H1 (cell line): ENCODE measurements around the gene C5orf15. TPM values are rescaled to one million over a fixed set of nuclear protein-coding genes. Genes with fewer than 3 reads are reported as not detected.

Experiments
- CTCF ChIA-PET: fragments of 300-600 bp; sonication (Branson Sonifier 250); formaldehyde crosslinking; loops from one replicate; lab custom pipeline; 2021; ENCODE audit not compliant: partially characterized antibody; lab: Charles Lee
- POLR2A ChIA-PET: fragments of 300-600 bp; sonication (Branson Sonifier 250); formaldehyde crosslinking; loops from one replicate; lab custom pipeline; 2021; ENCODE audit warnings: inconsistent platforms; ENCODE audit not compliant: partially characterized antibody; lab: Charles Lee
- DNase-seq, 2 experiments: peaks; one replicate each; pipeline versions ENCODE4 v3.0.0 to v3.0.0-alpha.2; 2010 to 2022; ENCODE audit warnings: low spot score in 2 of 2, low read depth in 1 of 2, mixed read lengths in 1 of 2
- FAIRE-seq: peaks from 2 replicates; lab custom pipeline; 2011; peaks lifted over from hg19 to GRCh38; lab: Jason Lieb, UNC
- H2AFZ ChIP-seq: 2 replicates; pipeline ENCODE4 v1.8.1; 2012; ENCODE audit warnings: low read length, inconsistent platforms
- H2AK5ac ChIP-seq: 2 replicates; pipeline ENCODE4 v1.6.1; 2013; ENCODE audit warnings: low read depth, low read length
- H2BK120ac ChIP-seq: replicated peaks from 2 replicates; pipeline ENCODE3; 2013; ENCODE audit warnings: low read depth, low read length, inconsistent platforms
- H2BK12ac ChIP-seq: 2 replicates; pipeline ENCODE4 v1.6.1; 2013; ENCODE audit warnings: low read depth, low read length
- H2BK15ac ChIP-seq: 2 replicates; pipeline ENCODE4 v1.6.1; 2013; ENCODE audit warnings: low read length
- H2BK20ac ChIP-seq: 2 replicates; pipeline ENCODE4 v1.6.1; 2013; ENCODE audit warnings: low read length
- H2BK5ac ChIP-seq: 2 replicates; pipeline ENCODE4 v1.6.1; 2013; ENCODE audit warnings: low read depth, low read length
- H3K14ac ChIP-seq: 2 replicates; pipeline ENCODE4 v1.6.1; 2013; ENCODE audit warnings: inconsistent platforms; ENCODE audit not compliant: insufficient read length
- H3K18ac ChIP-seq: 2 replicates; pipeline ENCODE4 v1.6.1; 2013; ENCODE audit warnings: low read length; ENCODE audit errors: extremely low read depth
- H3K23ac ChIP-seq: 2 replicates; pipeline ENCODE4 v1.6.1; 2013; ENCODE audit warnings: inconsistent platforms; ENCODE audit not compliant: insufficient read length
- H3K23me2 ChIP-seq: 2 replicates; pipeline ENCODE4 v1.6.1; 2013; ENCODE audit warnings: low read depth, low read length
- H3K27ac ChIP-seq: 2 replicates; pipeline ENCODE4 v1.6.1; 2011; ENCODE audit warnings: low read depth, low read length, inconsistent platforms
- H3K27me3 ChIP-seq, 4 experiments: replicated peaks in 1 of 4; 1 replicate in 1 of 4; 2 replicates in 3 of 4; pipeline versions ENCODE4 v1.6.1 to v1.8.1; 2011 to 2013; ENCODE audit warnings: low read length in 3 of 4, mild to moderate bottlenecking in 3 of 4, inconsistent platforms in 2 of 4, mixed read lengths in 2 of 4, moderate library complexity in 1 of 4; ENCODE audit not compliant: control insufficient read depth in 3 of 4, insufficient read depth in 3 of 4; ENCODE audit errors: extremely low read depth in 1 of 4
- H3K36me3 ChIP-seq, 4 experiments: 2 replicates each; pipeline versions ENCODE4 v1.6.1 to v1.8.1; 2011 to 2013; ENCODE audit warnings: mild to moderate bottlenecking in 4 of 4, low read length in 3 of 4, moderate library complexity in 2 of 4, control low read depth in 1 of 4, inconsistent platforms in 1 of 4; ENCODE audit not compliant: insufficient read depth in 4 of 4, control insufficient read depth in 2 of 4
- H3K4ac ChIP-seq: replicated peaks from 2 replicates; pipeline ENCODE3; 2013; ENCODE audit warnings: low read length, low read depth, mixed read lengths, inconsistent platforms; ENCODE audit not compliant: insufficient read length
- H3K4me1 ChIP-seq, 4 experiments: replicated peaks in 1 of 4; 1 replicate in 1 of 4; 2 replicates in 3 of 4; pipeline versions ENCODE4 v1.6.1 to v1.8.1; 2011 to 2013; ENCODE audit warnings: low read length in 3 of 4, inconsistent platforms in 2 of 4, mixed read lengths in 1 of 4; ENCODE audit not compliant: insufficient read depth in 4 of 4, control insufficient read depth in 3 of 4
- H3K4me2 ChIP-seq, 2 experiments: 2 replicates each; pipeline versions ENCODE4 v1.6.1 to v1.8.1; 2011 to 2013; ENCODE audit warnings: low read depth in 2 of 2, low read length in 2 of 2, control low read depth in 1 of 2, inconsistent platforms in 1 of 2, mild to moderate bottlenecking in 1 of 2; ENCODE audit not compliant: insufficient read depth in 1 of 2
- H3K4me3 ChIP-seq, 4 experiments: fragments of 200-600, 300-600 bp in 1 of 4; sonication (generic), shearing (Covaris generic), sonication (Bioruptor Twin) in 1 of 4; 2 replicates each; pipeline versions ENCODE4 v1.5.1 to v1.8.1; 2011 to 2016; ENCODE audit warnings: low read length in 4 of 4, low read depth in 3 of 4, control low read depth in 2 of 4, inconsistent platforms in 2 of 4, mild to moderate bottlenecking in 2 of 4, mixed read lengths in 1 of 4, moderate library complexity in 1 of 4; ENCODE audit not compliant: insufficient read depth in 2 of 4; ENCODE audit errors: extremely low read depth in 1 of 4
- H3K56ac ChIP-seq: replicated peaks from 2 replicates; pipeline ENCODE3; 2013; ENCODE audit warnings: low read depth, mild to moderate bottlenecking, mixed read lengths, low read length, inconsistent platforms; ENCODE audit not compliant: insufficient read length
- H3K79me1 ChIP-seq: 2 replicates; pipeline ENCODE4 v1.6.1; 2013; ENCODE audit warnings: low read depth, low read length, control low read depth
- H3K79me2 ChIP-seq, 2 experiments: 2 replicates each; pipeline versions ENCODE4 v1.6.1 to v1.8.1; 2012 to 2013; ENCODE audit warnings: low read length in 2 of 2, mild to moderate bottlenecking in 2 of 2, inconsistent platforms in 1 of 2; ENCODE audit not compliant: insufficient read depth in 2 of 2, control insufficient read depth in 1 of 2
- H3K9ac ChIP-seq, 4 experiments: replicated peaks in 1 of 4; 1 replicate in 1 of 4; 2 replicates in 3 of 4; pipeline versions ENCODE4 v1.6.1 to v1.8.1; 2011 to 2013; ENCODE audit warnings: low read depth in 3 of 4, low read length in 3 of 4, control low read depth in 2 of 4, mild to moderate bottlenecking in 2 of 4, moderate library complexity in 2 of 4, inconsistent platforms in 1 of 4; ENCODE audit errors: extremely low read depth in 1 of 4
- H3K9me3 ChIP-seq, 2 experiments: 2 replicates each; pipeline versions ENCODE4 v1.6.1 to v1.8.1; 2012 to 2013; ENCODE audit warnings: mild to moderate bottlenecking in 2 of 2, moderate library complexity in 2 of 2, control low read depth in 1 of 2, inconsistent platforms in 1 of 2, low read depth in 1 of 2, low read length in 1 of 2, mixed read lengths in 1 of 2; ENCODE audit not compliant: insufficient read depth in 2 of 2
- H4K20me1 ChIP-seq, 2 experiments: replicated peaks in 1 of 2; 2 replicates each; pipeline versions ENCODE3 to v1.8.1; 2011 to 2013; ENCODE audit warnings: inconsistent platforms in 2 of 2, low read length in 2 of 2, mild to moderate bottlenecking in 1 of 2; ENCODE audit not compliant: insufficient read depth in 2 of 2, control insufficient read depth in 1 of 2
- H4K5ac ChIP-seq: 2 replicates; pipeline ENCODE4 v1.6.1; 2013; ENCODE audit warnings: low read length, low read depth, mixed read lengths, inconsistent platforms; ENCODE audit not compliant: insufficient read length
- H4K8ac ChIP-seq: 2 replicates; pipeline ENCODE4 v1.8.0; 2013; ENCODE audit warnings: mild to moderate bottlenecking, moderate library complexity, low read length, inconsistent platforms; ENCODE audit not compliant: insufficient read depth; ENCODE audit errors: extremely low read depth
- H4K91ac ChIP-seq: replicated peaks from 2 replicates; pipeline ENCODE3; 2013; ENCODE audit warnings: low read length, mixed read lengths, inconsistent platforms; ENCODE audit not compliant: insufficient read length
- CTBP2 ChIP-seq: IDR thresholded peaks from 2 replicates; pipeline ENCODE4 v1.7.0; 2011; ENCODE audit warnings: borderline replicate concordance, mild to moderate bottlenecking, moderate library complexity, mixed read lengths, low read length; ENCODE audit not compliant: insufficient read depth, insufficient read length
- GTF2F1 ChIP-seq: IDR thresholded peaks from 2 replicates; pipeline ENCODE4 v1.6.1; 2012; ENCODE audit warnings: low read depth, low read length, improper control_type of control experiment, borderline replicate concordance
- KDM1A ChIP-seq: fragments of 200-600, 300-600 bp; sonication (generic); IDR thresholded peaks from 2 replicates; pipeline ENCODE4 v1.7.1; 2016; ENCODE audit warnings: mild to moderate bottlenecking, low read length, borderline replicate concordance
- NRF1 ChIP-seq: IDR thresholded peaks from 2 replicates; pipeline ENCODE4 v1.6.1; 2011; ENCODE audit warnings: mild to moderate bottlenecking, low read depth, low read length, improper control_type of control experiment
- SP1 ChIP-seq: IDR thresholded peaks from 2 replicates; pipeline ENCODE4 v1.6.1; 2011; ENCODE audit warnings: low read depth, low read length
- SP2 ChIP-seq: IDR thresholded peaks from 2 replicates; pipeline ENCODE4 v1.6.1; 2012; ENCODE audit warnings: mild to moderate bottlenecking, low read length, inconsistent platforms
- TBP ChIP-seq: IDR thresholded peaks from 2 replicates; pipeline ENCODE4 v1.6.1; 2011; ENCODE audit warnings: low read depth, low read length, improper control_type of control experiment
- TCF12 ChIP-seq: IDR thresholded peaks from 2 replicates; pipeline ENCODE4 v1.6.1; 2011; ENCODE audit warnings: low read depth, mild to moderate bottlenecking, low read length
- TEAD4 ChIP-seq: IDR thresholded peaks from 2 replicates; pipeline ENCODE4 v1.6.1; 2012; ENCODE audit warnings: low read depth, low read length, inconsistent platforms, mixed read lengths
- WGBS, 2 experiments: shearing (Covaris generic) in 1 of 2; methylation state at CpG; one replicate each; pipeline versions ENCODE4 v1.1.6 to v1.1.7; 2013 to 2015; ENCODE audit warnings: low lambda C conversion rate in 2 of 2, mixed read lengths in 2 of 2, inconsistent platforms in 1 of 2, low coverage in 1 of 2, missing lambda C conversion rate in 1 of 2; ENCODE audit not compliant: insufficient replicate concordance in 2 of 2, insufficient coverage in 1 of 2, insufficient read length in 1 of 2; ENCODE audit errors: extremely low coverage in 1 of 2, missing lambda C conversion rate in 1 of 2; 5-methylcytosine and 5-hydroxymethylcytosine counted together
- polyA plus RNA-seq, 7 experiments: library from polyadenylated mRNA; depleted of rRNA in 3 of 7; stranded (reverse) in 5 of 7; unstranded in 2 of 7; fragments of >200 nt in 5 of 7; fragments of 200-250 nt in 2 of 7; gene quantifications; 1 replicate in 5 of 7; 2 replicates in 1 of 7; 4 replicates in 1 of 7; pipeline versions ENCODE4 v1.2.1 to v1.2.3, GENCODE V29; 2011 to 2013; ENCODE audit warnings: missing spikeins in 2 of 7, mixed read lengths in 2 of 7
- total RNA-seq: library from RNA; stranded (reverse); fragmentation: NEBNext Ultra II Directional; extraction: Animal tissue kit (Norgen Biotek cat#: 25700); gene quantifications from 2 replicates; pipeline ENCODE4 v1.2.1, GENCODE V29; 2021

Gene C5orf15
- total and polyA plus RNA-seq, 2 of the 8 experiments (the other 6 are each of a cell fraction or from before 2014, with no cell fraction given): 31.7 to 39.3 TPM

DNA sequence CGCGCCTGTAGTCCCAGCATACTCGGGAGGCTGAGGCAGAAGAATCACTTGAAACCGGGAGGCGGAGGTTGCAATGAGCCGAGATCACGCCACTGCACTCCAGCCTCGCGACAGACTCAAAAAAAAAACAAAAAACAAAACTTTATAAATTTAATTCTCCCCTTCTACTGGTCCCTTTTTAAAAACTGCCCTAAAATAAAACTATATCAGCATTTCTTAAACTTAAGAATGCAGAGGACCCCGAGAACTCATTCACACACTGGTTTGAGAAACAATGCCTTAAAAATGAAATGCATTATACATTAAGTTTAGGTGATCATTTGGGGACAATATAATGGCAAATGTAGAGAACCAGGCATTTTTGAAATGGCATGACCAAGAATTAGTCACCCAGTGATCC lies 2.3 kb downstream of the C5orf15 start:
- H3K4me3 ChIP-seq: no peak overlapping the region
- H3K23me2 ChIP-seq: peaks cover 6% of the 10 kb centered on the region; the same call in 1 of the 2 replicates
- ChIA-PET POLR2A (no interaction called here), CTCF (no interaction called here)
- no peak overlapping the region for H3K27ac ChIP-seq
- no peaks in the 10 kb centered on the region for H3K36me3 ChIP-seq
- H3K9ac ChIP-seq: no peak overlapping the region
- H3K4me2 ChIP-seq: no peak overlapping the region
- TF ChIP-seq NRF1: no peak
- no peak for TF ChIP-seq CTBP2
- no peak for TF ChIP-seq TEAD4
- no peak for TF ChIP-seq GTF2F1
- no peak for TF ChIP-seq SP2
- no peak for TF ChIP-seq SP1
- no peak for TF ChIP-seq KDM1A
- TF ChIP-seq TBP: no peak
- TF ChIP-seq TCF12: no peak
- H3K9me3 ChIP-seq: no peaks in the 10 kb centered on the region
- H2BK120ac ChIP-seq: no peak overlapping the region
- H2BK5ac ChIP-seq: no peak overlapping the region
- no peak overlapping the region for H3K56ac ChIP-seq
- H3K79me2 ChIP-seq: peaks cover 0 to 54% of the 10 kb centered on the region in 2 experiments; a peak in 2 of 4 replicates
- H3K79me1 ChIP-seq: peaks cover 2% of the 10 kb centered on the region
- no peak overlapping the region for H3K14ac ChIP-seq
- H2BK15ac ChIP-seq: no peak overlapping the region
- DNase-seq (no peak), FAIRE-seq (no peak)
- H4K5ac ChIP-seq: no peak overlapping the region
- no peak overlapping the region for H3K23ac ChIP-seq
- no peak overlapping the region for H2BK12ac ChIP-seq
- H3K4ac ChIP-seq: no peak overlapping the region
- WGBS, 2 experiments: 97% methylated on average over 10 of the region's 10 CpGs; no CpG with 5 or more reads in 1 of the 2 experiments
- peaks cover 0 to 3% (median under 1%) of the 10 kb centered on the region in 4 experiments; a peak in 1 of 7 replicates for H3K4me1 ChIP-seq
- H2AFZ ChIP-seq: no peak overlapping the region
- H3K27me3 ChIP-seq: no peaks in the 10 kb centered on the region
- H2BK20ac ChIP-seq: no peak overlapping the region
- H4K20me1 ChIP-seq: no peaks in the 10 kb centered on the region
- no peak overlapping the region for H4K8ac ChIP-seq
- no peak overlapping the region for H3K18ac ChIP-seq
- no peak overlapping the region for H4K91ac ChIP-seq
- H2AK5ac ChIP-seq: no peak overlapping the region
